Erythroblast (primary cell): ENCODE data around the gene TUT1.
A peak's percentile ranks its signal among the peaks of the same experiment; 100 is the strongest.

ENCODE experiments used
- GATA1 ChIP-seq: IDR thresholded peaks from 2 replicates; pipeline ENCODE4 v1.6.1; 2011; ENCODE audit warnings: low read depth, mild to moderate bottlenecking, control low read depth, low read length, moderate library complexity
- POLR2A ChIP-seq: IDR thresholded peaks from 2 replicates; pipeline ENCODE4 v1.6.1; 2011; ENCODE audit warnings: mild to moderate bottlenecking, low read length

DNA sequence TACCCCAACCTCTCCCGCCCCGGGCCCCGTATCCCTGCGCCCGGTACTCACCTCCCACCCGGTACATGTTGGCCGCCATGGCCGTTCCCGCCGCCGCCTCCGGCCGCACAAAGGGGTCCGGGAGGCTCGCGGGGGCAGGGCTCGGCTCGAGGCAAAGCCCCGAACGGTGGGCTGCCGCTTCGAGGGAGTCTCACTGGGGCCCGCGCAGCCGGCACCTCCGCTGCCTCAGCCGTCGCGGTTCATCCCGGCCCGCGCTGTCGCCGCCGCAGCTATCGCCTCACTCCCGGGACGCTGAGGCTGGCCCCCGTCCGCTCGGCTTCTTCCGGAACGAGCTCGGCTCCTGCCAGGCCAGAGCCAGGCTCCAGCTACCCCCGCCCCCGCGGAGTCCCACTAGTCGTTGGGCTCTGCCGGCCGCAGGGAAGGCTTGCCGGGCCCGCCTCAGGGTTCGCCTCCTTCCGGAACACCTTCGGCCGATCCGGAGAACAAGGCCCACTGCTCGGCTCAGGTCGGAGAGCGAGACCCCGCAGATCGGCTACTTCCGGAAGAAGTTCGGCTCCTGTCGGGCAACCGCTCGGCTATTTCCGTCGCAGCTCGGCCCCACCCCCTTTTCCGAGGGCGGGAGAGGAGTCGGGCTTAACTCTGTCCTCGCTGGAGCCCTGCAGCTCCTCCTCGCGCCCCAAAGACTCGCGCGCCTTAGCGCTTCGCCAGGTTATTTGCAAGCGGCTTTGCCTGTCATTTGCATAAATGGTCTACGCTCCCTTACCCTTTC is 10.2 kb upstream of the TUT1 start, which contains the start of gene MTA2:
- TF ChIP-seq POLR2A (peak; percentile 82), GATA1 (no peak)
